Peyer's patch (tissue), 4 donors: ENCODE data around the gene KLHL3.

Experiments used
- POLR2A ChIP-seq, 2 donors: fragments of 450-650 bp; IDR thresholded peaks; one replicate each; pipeline ENCODE4 v1.5.1; 2017; ENCODE audit warnings: antibody characterized with exemption in 2 of 2, mild to moderate bottlenecking in 2 of 2, moderate library complexity in 2 of 2
- TF ChIP-seq, protein P1 (sequence below), 6 experiments: fragments of 450-650 bp in 4 of 6; fragments of 200-600 bp in 2 of 6; sonication (generic) in 1 of 6; IDR thresholded peaks; one replicate each; pipeline ENCODE4 v1.5.1; 2017 to 2019; ENCODE audit warnings: antibody characterized with exemption in 6 of 6, mild to moderate bottlenecking in 3 of 6, moderate library complexity in 1 of 6

DNA sequence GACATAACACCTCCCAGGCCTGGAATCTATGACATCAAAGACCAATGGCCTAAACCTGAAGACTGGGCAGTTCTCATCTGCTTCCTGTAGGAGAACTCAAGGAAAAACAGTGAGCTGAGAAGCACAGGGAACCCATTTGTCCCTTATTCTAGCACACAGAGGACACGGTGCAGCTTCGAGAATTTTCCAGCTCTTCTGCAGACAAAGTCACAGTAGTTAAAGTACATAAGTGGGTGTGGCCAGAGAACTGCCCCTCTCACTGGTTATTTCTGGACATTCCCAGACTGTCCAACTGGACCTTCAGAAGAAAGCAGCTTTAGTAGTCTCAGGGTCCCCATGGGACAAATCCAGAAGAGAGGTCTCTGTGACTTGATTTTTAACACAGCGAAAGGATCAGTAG lies 114.6 kb downstream of the KLHL3 start:
- TF ChIP-seq, protein P1, sequence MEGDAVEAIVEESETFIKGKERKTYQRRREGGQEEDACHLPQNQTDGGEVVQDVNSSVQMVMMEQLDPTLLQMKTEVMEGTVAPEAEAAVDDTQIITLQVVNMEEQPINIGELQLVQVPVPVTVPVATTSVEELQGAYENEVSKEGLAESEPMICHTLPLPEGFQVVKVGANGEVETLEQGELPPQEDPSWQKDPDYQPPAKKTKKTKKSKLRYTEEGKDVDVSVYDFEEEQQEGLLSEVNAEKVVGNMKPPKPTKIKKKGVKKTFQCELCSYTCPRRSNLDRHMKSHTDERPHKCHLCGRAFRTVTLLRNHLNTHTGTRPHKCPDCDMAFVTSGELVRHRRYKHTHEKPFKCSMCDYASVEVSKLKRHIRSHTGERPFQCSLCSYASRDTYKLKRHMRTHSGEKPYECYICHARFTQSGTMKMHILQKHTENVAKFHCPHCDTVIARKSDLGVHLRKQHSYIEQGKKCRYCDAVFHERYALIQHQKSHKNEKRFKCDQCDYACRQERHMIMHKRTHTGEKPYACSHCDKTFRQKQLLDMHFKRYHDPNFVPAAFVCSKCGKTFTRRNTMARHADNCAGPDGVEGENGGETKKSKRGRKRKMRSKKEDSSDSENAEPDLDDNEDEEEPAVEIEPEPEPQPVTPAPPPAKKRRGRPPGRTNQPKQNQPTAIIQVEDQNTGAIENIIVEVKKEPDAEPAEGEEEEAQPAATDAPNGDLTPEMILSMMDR (IDR thresholded peaks at IDR 0.05), result no peak
- TF ChIP-seq POLR2A (IDR thresholded peaks at IDR 0.05), result no peak
